ENCODE data around the gene TTLL4. TPM values are rescaled to one million over a fixed set of nuclear protein-coding genes. Genes with fewer than 3 reads are reported as not detected.

The TTLL4 gene
- total RNA-seq, 5 donors from 2014 or later (not counting 1 experiment from before 2014, with no cell fraction given): 16.9 to 29.6 (median 24.4) TPM

DNA sequence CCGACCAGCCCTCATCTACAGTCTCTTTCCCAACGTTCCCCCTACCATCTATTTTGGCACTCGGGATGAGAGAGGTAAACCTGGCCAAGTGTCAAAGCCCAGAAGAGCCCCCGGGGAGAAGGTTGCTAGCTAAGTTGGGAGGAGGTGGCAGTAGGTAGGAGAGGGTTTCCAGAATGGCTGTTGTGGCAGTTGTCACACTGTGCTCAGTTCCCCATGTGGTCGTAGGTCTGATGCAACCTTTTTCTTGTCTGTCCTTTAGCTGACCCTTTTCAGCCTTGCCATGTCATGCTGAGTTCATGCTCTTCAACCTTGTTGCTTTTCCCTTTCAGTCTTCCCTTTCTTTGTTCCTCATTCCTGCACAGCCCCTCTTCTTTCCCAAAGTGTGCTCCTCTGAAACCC lies 34.5 kb downstream of the TTLL4 start:
- no peaks in the 10 kb centered on the region for H3K9me3 Mint-ChIP-seq
- CTCF ChIA-PET: interaction anchor here (0.6 kb wide), 2 partner anchors 112 to 172 kb away, joined by 6 to 7 read pairs; no protein-coding TSS in a partner anchor
- ATAC-seq (replicated peaks in 1 of 4): no peak
- H3K4me3 ChIP-seq (ENCODE audit: control insufficient read depth in 1 of 2, extremely low read depth in 1 of 2, low read length in 1 of 2): no peak overlapping the region
- H3K36me3 ChIP-seq (ENCODE audit: control insufficient read depth in 2 of 2, extremely low read depth in 1 of 2, insufficient read depth in 1 of 2, low read length in 1 of 2): peaks cover 20 to 68% of the 10 kb centered on the region in 2 donors
- no peaks in the 10 kb centered on the region for H3K9me3 ChIP-seq
- H3K4me1 ChIP-seq (ENCODE audit: control insufficient read depth in 1 of 2, extremely low read depth in 1 of 2, insufficient read depth in 2 of 2, low read length in 2 of 2): no peaks in the 10 kb centered on the region
- no peak overlapping the region for H3K27ac ChIP-seq (ENCODE audit: low read length)
- no peaks in the 10 kb centered on the region for H3K27me3 ChIP-seq (replicated peaks in 1 of 2; ENCODE audit: control insufficient read depth in 2 of 2, extremely low read depth in 1 of 2, insufficient read depth in 2 of 2, low read length in 1 of 2)
- WGBS (ENCODE audit: insufficient coverage): 90% methylated on average over 2 of the region's 5 CpGs
- no peaks in the 10 kb centered on the region for H3K27me3 Mint-ChIP-seq
- peak in 1 of 35 experiments; percentile 17 for DNase-seq
- H3K36me3 Mint-ChIP-seq: peaks cover 70% of the 10 kb centered on the region
- H3K27ac Mint-ChIP-seq: no peak overlapping the region
- H3K4me1 Mint-ChIP-seq: no peaks in the 10 kb centered on the region
- POLR2A ChIA-PET: no interaction called here
- H3K4me3 Mint-ChIP-seq: no peak overlapping the region

DNA sequence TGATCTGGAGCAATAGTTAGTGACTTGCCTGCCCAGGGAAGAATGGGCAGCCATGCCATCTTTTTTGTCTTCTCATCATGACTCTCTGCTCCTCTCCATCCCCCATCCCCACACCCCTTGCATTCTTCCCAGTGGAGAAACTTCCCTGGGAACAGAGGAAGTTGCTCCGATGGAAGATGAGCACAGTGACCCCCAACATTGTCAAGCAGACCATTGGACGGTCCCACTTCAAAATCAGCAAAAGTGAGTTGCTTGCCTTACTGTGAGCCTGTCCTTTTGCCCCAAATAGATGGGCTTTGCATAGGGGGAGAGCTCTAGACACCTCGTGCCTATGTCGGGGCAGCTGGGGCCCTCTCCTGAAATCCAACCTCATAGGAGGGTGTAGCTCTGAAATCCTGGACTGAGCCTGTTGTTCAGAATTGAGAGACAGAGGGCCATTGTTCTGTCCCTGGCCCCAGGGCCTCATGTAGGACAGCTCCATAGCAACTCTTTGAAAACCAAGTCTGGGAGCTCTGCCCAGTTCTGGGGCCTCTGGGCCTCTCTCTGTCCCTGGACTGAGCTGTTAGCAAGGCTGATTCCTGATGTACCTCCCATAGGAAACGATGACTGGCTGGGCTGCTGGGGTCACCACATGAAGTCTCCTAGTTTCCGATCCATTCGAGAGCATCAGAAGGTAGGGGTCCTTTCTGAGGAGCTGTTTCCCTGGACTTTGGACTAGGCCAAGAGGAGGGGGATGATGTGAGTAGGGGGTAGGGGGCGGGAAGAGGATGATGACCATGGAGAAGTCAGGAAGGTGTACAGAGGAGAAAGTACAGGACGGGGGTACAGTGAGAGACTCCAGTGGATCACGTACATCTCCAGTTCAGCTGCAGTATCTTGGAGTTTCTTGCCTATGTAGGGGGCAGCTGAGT lies 35.2 kb downstream of the TTLL4 start:
- CTCF ChIA-PET: interaction anchor here in 1 of 2 donors (0.6 kb wide), 1 partner anchor 152 kb away, joined by 5 read pairs; no protein-coding TSS in a partner anchor
- no peaks in the 10 kb centered on the region for H3K4me1 ChIP-seq (ENCODE audit: control insufficient read depth in 1 of 2, extremely low read depth in 1 of 2, insufficient read depth in 2 of 2, low read length in 2 of 2)
- POLR2A ChIA-PET: no interaction called here

DNA sequence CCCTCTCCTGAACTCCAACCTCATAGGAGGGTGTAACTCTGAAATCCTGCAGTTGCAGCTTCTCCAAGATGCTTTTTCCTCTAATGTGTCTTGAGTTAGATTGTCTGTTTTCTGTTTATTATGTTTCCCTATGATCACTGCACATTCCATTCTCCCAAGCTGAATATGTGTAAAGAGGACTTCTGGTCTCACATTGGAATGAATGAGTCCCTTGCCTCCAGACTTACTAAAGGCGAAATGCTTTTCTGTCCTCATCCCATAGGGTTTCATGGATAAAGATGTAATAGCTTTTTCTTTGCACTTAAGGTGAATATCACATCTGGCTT lies 35.8 kb downstream of the TTLL4 start:
- H3K27ac ChIP-seq (ENCODE audit: low read length): no peak overlapping the region
- DNase-seq (no peak), ATAC-seq (replicated peaks in 1 of 4) (no peak)
- H3K27me3 Mint-ChIP-seq: no peaks in the 10 kb centered on the region
- H3K4me1 ChIP-seq (ENCODE audit: control insufficient read depth in 1 of 2, extremely low read depth in 1 of 2, insufficient read depth in 2 of 2, low read length in 2 of 2): no peaks in the 10 kb centered on the region
- ChIA-PET CTCF (no interaction called here), POLR2A (no interaction called here)
- peaks cover 20 to 70% of the 10 kb centered on the region in 2 donors for H3K36me3 ChIP-seq (ENCODE audit: control insufficient read depth in 2 of 2, extremely low read depth in 1 of 2, insufficient read depth in 1 of 2, low read length in 1 of 2)
- H3K36me3 Mint-ChIP-seq: peaks cover 73% of the 10 kb centered on the region
- no CpG with 5 or more reads among the region's 1 CpG for WGBS (ENCODE audit: insufficient coverage)
- H3K27me3 ChIP-seq (replicated peaks in 1 of 2; ENCODE audit: control insufficient read depth in 2 of 2, extremely low read depth in 1 of 2, insufficient read depth in 2 of 2, low read length in 1 of 2): no peaks in the 10 kb centered on the region
- H3K4me3 ChIP-seq (ENCODE audit: control insufficient read depth in 1 of 2, extremely low read depth in 1 of 2, low read length in 1 of 2): no peak overlapping the region
- no peaks in the 10 kb centered on the region for H3K9me3 Mint-ChIP-seq
- no peak overlapping the region for H3K4me3 Mint-ChIP-seq
- H3K9me3 ChIP-seq: no peaks in the 10 kb centered on the region
- H3K4me1 Mint-ChIP-seq: no peaks in the 10 kb centered on the region
- no peak overlapping the region for H3K27ac Mint-ChIP-seq

More for the DNA sequence above, 35.2 kb downstream of the TTLL4 start:
- no peak overlapping the region for H3K4me3 Mint-ChIP-seq
- no peak for ATAC-seq (replicated peaks in 1 of 4)
- Histone ChIP-seq H3K36me3 (ENCODE audit: control insufficient read depth in 2 of 2, extremely low read depth in 1 of 2, insufficient read depth in 1 of 2, low read length in 1 of 2) (peaks cover 20 to 70% of the 10 kb centered on the region in 2 donors), H3K27ac (ENCODE audit: low read length) (no peak overlapping the region), H3K4me3 (ENCODE audit: control insufficient read depth in 1 of 2, extremely low read depth in 1 of 2, low read length in 1 of 2) (no peak overlapping the region), H3K9me3 (no peaks in the 10 kb centered on the region), H3K27me3 (replicated peaks in 1 of 2; ENCODE audit: control insufficient read depth in 2 of 2, extremely low read depth in 1 of 2, insufficient read depth in 2 of 2, low read length in 1 of 2) (no peaks in the 10 kb centered on the region)
- DNase-seq: no peak
- no peaks in the 10 kb centered on the region for H3K27me3 Mint-ChIP-seq
- H3K36me3 Mint-ChIP-seq: peaks cover 70% of the 10 kb centered on the region
- no peaks in the 10 kb centered on the region for H3K9me3 Mint-ChIP-seq
- WGBS (ENCODE audit: insufficient coverage): 92% methylated on average over 6 of the region's 10 CpGs
- H3K27ac Mint-ChIP-seq: no peak overlapping the region
- no peaks in the 10 kb centered on the region for H3K4me1 Mint-ChIP-seq

DNA sequence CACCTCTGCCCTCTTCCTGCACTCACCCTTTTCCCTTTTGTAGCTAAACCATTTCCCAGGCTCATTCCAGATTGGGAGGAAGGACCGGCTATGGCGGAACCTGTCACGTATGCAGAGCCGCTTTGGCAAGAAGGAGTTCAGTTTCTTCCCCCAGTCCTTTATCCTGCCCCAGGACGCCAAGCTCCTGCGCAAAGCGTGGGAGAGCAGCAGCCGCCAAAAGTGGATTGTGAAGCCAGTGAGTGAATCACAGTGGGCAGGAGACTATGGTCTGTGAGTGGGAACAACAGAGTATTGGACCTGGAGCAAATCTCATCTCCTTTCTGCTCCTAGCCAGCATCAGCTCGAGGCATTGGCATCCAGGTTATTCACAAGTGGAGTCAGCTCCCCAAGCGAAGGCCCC lies 36.3 kb downstream of the TTLL4 start:
- ChIA-PET POLR2A (no interaction called here), CTCF (no interaction called here)
- Mint-ChIP-seq H3K27me3 (no peaks in the 10 kb centered on the region), H3K27ac (no peak overlapping the region), H3K36me3 (peaks cover 74% of the 10 kb centered on the region), H3K4me3 (no peak overlapping the region), H3K9me3 (no peaks in the 10 kb centered on the region), H3K4me1 (no peaks in the 10 kb centered on the region)
- Histone ChIP-seq H3K27ac (ENCODE audit: low read length) (no peak overlapping the region), H3K27me3 (replicated peaks in 1 of 2; ENCODE audit: control insufficient read depth in 2 of 2, extremely low read depth in 1 of 2, insufficient read depth in 2 of 2, low read length in 1 of 2) (no peaks in the 10 kb centered on the region), H3K36me3 (ENCODE audit: control insufficient read depth in 2 of 2, extremely low read depth in 1 of 2, insufficient read depth in 1 of 2, low read length in 1 of 2) (peaks cover 20 to 69% of the 10 kb centered on the region in 2 donors), H3K9me3 (no peaks in the 10 kb centered on the region), H3K4me1 (ENCODE audit: control insufficient read depth in 1 of 2, extremely low read depth in 1 of 2, insufficient read depth in 2 of 2, low read length in 2 of 2) (no peaks in the 10 kb centered on the region), H3K4me3 (ENCODE audit: control insufficient read depth in 1 of 2, extremely low read depth in 1 of 2, low read length in 1 of 2) (no peak overlapping the region)
- WGBS (ENCODE audit: insufficient coverage): 96% methylated on average over 4 of the region's 10 CpGs
- ATAC-seq (replicated peaks in 1 of 4) (no peak), DNase-seq (no peak)

DNA sequence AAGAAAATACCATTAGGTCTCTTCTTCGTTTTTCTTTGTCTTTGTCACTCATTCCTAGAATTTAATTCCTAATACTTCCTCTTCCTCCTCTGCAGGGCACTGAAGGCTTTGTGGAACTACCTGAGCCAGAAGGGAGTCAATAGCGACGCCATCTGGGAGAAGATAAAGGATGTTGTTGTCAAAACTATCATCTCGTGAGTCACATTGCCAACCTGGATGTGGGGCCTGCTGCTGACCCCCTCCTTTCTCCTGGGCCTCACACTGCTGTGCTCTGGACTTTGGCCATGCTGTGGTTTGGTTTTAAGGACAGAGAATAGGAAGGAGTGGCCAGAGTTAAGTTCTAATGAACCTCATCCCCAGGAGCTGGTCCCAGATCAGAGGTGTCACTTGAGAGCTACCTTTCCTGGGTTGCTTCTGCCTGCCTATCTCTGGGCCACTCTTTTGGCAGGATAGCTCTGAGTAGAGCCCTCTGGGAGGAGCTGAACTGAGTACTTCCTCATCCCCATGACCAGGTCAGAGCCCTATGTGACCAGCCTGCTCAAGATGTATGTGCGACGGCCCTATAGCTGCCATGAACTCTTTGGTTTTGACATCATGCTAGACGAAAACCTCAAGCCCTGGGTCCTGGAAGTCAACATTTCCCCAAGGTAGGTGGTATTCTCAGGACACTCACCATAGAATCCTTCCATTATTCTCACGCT lies 38.3 kb downstream of the TTLL4 start:
- peaks cover 20 to 86% of the 10 kb centered on the region in 2 donors for H3K36me3 ChIP-seq (ENCODE audit: control insufficient read depth in 2 of 2, extremely low read depth in 1 of 2, insufficient read depth in 1 of 2, low read length in 1 of 2)
- H3K36me3 Mint-ChIP-seq: peaks cover 89% of the 10 kb centered on the region
- WGBS (ENCODE audit: insufficient coverage): 97% methylated on average over 5 of the region's 8 CpGs

DNA sequence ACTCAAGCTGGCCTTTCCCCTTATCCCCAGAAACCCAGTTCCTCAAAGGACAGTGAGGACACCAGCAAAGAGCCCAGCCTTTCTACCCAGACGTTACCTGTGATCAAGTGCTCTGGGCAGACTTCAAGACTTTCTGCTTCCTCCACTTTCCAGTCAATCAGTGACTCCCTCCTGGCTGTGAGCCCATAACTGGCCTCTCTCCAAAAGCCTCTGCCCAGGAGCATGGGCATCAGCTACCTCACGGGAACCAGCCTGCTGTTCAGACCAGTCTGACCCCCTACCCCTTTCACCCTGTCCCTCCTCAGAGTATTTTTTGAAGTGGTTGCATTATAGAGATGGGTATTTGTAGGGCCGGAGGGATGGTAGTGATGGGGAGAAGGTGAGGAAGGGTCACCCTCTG lies 43.6 kb downstream of the TTLL4 start:
- WGBS (ENCODE audit: insufficient coverage): 82% methylated on average over 1 of the region's 3 CpGs
- Mint-ChIP-seq H3K9me3 (no peaks in the 10 kb centered on the region), H3K4me1 (no peaks in the 10 kb centered on the region), H3K27ac (no peak overlapping the region), H3K27me3 (no peaks in the 10 kb centered on the region), H3K4me3 (no peak overlapping the region), H3K36me3 (peaks cover 75% of the 10 kb centered on the region)
- no peaks in the 10 kb centered on the region for H3K9me3 ChIP-seq
- no peak overlapping the region for H3K27ac ChIP-seq (ENCODE audit: low read length)
- H3K27me3 ChIP-seq (replicated peaks in 1 of 2; ENCODE audit: control insufficient read depth in 2 of 2, extremely low read depth in 1 of 2, insufficient read depth in 2 of 2, low read length in 1 of 2): no peaks in the 10 kb centered on the region
- no peak overlapping the region for H3K4me3 ChIP-seq (ENCODE audit: control insufficient read depth in 1 of 2, extremely low read depth in 1 of 2, low read length in 1 of 2)
- ATAC-seq (replicated peaks in 1 of 4) (no peak), DNase-seq (no peak)
- no peaks in the 10 kb centered on the region for H3K4me1 ChIP-seq (ENCODE audit: control insufficient read depth in 1 of 2, extremely low read depth in 1 of 2, insufficient read depth in 2 of 2, low read length in 2 of 2)
- ChIA-PET CTCF (no interaction called here), POLR2A (no interaction called here)
- H3K36me3 ChIP-seq (ENCODE audit: control insufficient read depth in 2 of 2, extremely low read depth in 1 of 2, insufficient read depth in 1 of 2, low read length in 1 of 2): peaks cover 9 to 58% of the 10 kb centered on the region in 2 donors

More for the DNA sequence above, 38.3 kb downstream of the TTLL4 start:
- Mint-ChIP-seq H3K27ac (no peak overlapping the region), H3K9me3 (no peaks in the 10 kb centered on the region), H3K4me1 (no peaks in the 10 kb centered on the region), H3K27me3 (no peaks in the 10 kb centered on the region), H3K4me3 (no peak overlapping the region)
- Histone ChIP-seq H3K4me3 (ENCODE audit: control insufficient read depth in 1 of 2, extremely low read depth in 1 of 2, low read length in 1 of 2) (no peak overlapping the region), H3K27me3 (replicated peaks in 1 of 2; ENCODE audit: control insufficient read depth in 2 of 2, extremely low read depth in 1 of 2, insufficient read depth in 2 of 2, low read length in 1 of 2) (no peaks in the 10 kb centered on the region), H3K27ac (ENCODE audit: low read length) (no peak overlapping the region), H3K9me3 (no peaks in the 10 kb centered on the region), H3K4me1 (ENCODE audit: control insufficient read depth in 1 of 2, extremely low read depth in 1 of 2, insufficient read depth in 2 of 2, low read length in 2 of 2) (no peaks in the 10 kb centered on the region)
- DNase-seq (no peak), ATAC-seq (replicated peaks in 1 of 4) (no peak)
- POLR2A ChIA-PET: interaction anchor here in 1 of 2 donors (0.7 kb wide), 1 partner anchor 159 kb away, joined by 3 read pairs; no protein-coding TSS in a partner anchor
- CTCF ChIA-PET: no interaction called here
